AG10803 (cell line): ENCODE results near the gene ATG2A.

Experiments used
- DNase-seq: peaks from one replicate; pipeline ENCODE4 v3.0.0; 2010; ENCODE audit warnings: low read depth
- H3K4me3 ChIP-seq: 2 replicates; pipeline ENCODE4 v1.5.1; 2011; ENCODE audit warnings: mild to moderate bottlenecking, low read length, control low read depth
- CTCF ChIP-seq: conservative IDR thresholded peaks from 2 replicates; pipeline ENCODE4 v1.5.1; 2011; ENCODE audit warnings: mild to moderate bottlenecking, low read length, control low read depth, inconsistent platforms

Gene ATG2A

GRCh38 chr11:64857485-64857884 lies 59.5 kb downstream of the ATG2A start:
- TF ChIP-seq CTCF: no peak
- H3K4me3 ChIP-seq: no peak overlapping the region
- DNase-seq: no peak

DNA sequence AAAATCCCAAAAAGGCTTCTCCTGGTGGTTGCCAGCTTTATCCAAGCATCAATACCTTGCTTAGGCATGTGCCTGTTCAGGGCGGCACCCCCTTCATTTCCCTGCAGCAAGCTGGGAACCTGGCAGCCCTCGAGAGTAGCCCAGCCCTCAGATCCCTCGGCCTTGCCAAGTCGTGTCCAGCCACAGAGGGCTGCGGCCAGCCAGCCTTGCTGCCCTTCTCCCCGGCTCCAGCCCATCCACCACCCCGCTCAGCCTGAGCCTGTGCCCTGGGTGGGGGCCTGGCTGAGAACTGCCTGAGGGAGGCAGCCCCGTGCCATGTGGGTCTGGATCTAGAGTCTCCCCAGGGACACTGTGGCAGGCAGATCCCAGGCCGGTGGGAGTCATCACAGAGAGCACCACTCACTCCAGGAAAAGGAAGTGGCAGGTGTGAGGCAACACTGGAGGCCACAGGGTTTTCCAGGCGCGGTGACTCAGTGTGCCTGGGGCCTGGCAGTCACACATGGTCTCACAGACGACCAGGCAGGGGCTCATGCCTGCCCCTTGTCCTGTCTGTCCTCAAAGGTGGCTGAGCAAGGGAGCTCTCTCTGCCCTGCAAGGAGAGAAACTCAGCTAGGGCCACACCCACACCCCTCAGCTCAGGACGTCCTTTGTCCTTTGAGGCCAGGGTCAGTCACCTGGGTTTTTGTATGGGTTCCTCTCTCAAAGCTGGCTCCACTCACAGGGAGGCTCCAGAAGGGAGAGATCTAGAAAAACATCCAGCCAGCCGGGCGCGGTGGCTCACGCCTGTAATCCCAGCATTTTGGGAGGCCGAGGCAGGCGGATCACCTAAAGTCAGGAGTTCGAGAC lies 60.4 kb downstream of the ATG2A start:
- DNase-seq: peak; percentile 87
- no peak for TF ChIP-seq CTCF
- H3K4me3 ChIP-seq: no peak overlapping the region

DNA sequence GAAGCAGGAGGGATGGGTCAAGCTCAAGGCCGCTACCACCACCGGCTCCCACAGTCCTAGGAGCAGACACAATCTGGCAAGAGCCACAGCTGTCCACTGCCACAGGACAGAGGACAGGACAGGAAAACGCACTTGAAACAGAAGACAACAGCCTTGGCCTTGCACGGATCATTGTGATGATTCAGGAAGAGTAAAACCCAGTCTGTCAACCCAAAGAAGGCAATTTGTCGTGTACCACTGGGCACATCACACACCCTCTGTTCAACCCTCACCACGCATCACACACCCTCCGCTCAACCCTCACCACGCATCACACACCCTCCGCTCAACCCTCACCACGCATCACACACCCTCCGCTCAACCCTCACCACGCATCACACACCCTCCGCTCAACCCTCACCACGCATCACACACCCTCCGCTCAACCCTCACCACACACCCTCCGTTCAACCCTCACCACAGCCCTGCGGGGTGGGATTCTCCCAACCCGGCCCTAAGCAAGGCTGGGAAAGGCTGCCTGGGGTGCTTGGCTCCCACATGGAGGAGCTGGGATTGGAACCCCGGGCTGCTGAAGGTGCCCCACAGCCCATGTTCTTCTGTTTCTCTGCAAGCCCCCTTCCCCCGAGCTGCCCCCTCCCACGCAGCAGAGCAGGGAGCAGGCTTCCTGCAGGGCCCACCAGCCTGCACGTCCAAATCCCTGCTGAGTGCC lies 61.3 kb downstream of the ATG2A start:
- TF ChIP-seq CTCF: no peak
- no peak overlapping the region for H3K4me3 ChIP-seq
- no peak for DNase-seq

- DNase-seq: peak; percentile 93
- H3K4me3 ChIP-seq: peak overlapping the region; percentile 20
- no peak for TF ChIP-seq CTCF
Observed at GRCh38 chr11:64854534-64855502, 62.2 kb downstream of the ATG2A start.

DNA sequence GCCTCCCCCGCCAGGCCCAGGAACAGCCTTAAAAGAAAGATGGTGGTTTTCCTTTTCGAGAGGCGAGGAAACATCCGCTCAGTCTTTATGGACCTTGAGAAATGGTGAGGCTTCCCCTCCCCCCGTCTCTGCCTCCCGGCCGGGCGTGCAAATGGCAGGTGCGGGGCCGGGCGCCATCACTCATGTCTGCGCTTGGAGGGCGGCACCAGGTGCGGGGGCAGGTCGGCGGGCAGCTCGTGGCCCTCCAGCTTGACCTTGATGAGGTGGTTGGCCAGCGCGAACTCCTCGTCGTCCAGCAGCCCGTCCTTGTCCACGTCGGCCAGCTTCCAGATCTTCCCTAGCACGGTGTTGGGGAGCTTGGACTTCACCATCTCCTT lies 62.9 kb downstream of the ATG2A start:
- no peak for DNase-seq
- H3K4me3 ChIP-seq: no peak overlapping the region
- no peak for TF ChIP-seq CTCF

DNA sequence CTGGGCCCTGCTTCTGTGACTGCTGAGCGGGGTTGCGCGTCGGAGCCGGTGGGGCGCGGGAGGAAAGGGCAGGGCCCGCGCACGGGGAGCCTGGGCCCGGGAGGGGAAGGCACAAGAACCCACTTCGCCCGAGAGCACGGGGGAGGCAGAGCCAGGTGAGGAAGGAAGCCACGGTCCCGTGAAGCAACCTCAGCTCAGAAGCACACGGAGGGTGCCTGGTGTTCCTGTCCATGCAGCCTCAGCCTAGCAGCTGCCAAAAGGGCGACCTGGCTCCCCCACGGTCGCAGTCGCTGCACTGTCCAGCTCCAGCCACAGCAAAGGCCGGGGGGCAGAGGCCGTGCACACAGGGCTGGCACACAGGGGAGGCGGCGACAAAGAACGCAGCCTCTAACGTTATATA lies 63.3 kb downstream of the ATG2A start:
- no peak for TF ChIP-seq CTCF
- DNase-seq: no peak
- H3K4me3 ChIP-seq: no peak overlapping the region
